Measurements from ENCODE around the gene WDR1.
A peak's percentile ranks its signal among the peaks of the same experiment; 100 is the strongest.

WDR1 gene

DNA sequence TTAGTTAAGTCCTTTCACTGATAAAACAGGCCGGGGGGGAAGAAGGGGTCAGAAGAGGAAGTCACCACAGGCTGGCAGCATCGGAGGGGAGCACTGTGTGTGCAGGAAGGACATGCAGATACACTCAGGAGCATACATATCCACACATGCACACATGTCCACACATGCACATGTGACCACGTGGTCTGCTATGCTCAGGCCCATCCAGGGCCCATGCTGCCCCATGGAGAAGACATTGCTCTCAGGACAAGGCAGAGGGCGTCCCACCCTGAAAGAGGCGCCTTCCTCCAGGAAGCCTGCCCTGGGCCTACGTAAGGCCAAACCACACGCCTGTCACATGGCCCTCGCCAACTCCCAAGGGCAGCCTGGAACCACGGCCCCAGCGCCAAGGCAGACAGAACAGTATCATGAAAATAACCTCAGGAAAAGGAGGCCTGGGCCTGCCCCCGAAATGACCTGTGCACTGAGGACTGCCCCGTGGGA lies 15.8 kb downstream of the WDR1 start:
- H3K4me1 ChIP-seq (ENCODE audit: control insufficient read depth in 5 of 5, insufficient read depth in 5 of 5, low read length in 5 of 5), result peaks cover 3 to 66% (median 46%) of the 10 kb centered on the region in 5 donors
- H3K9ac ChIP-seq (ENCODE audit: low read length in 5 of 5), result no peak overlapping the region
- H3K27ac ChIP-seq (ENCODE audit: low read depth, low read length), result peak overlapping the region; percentile 30

DNA sequence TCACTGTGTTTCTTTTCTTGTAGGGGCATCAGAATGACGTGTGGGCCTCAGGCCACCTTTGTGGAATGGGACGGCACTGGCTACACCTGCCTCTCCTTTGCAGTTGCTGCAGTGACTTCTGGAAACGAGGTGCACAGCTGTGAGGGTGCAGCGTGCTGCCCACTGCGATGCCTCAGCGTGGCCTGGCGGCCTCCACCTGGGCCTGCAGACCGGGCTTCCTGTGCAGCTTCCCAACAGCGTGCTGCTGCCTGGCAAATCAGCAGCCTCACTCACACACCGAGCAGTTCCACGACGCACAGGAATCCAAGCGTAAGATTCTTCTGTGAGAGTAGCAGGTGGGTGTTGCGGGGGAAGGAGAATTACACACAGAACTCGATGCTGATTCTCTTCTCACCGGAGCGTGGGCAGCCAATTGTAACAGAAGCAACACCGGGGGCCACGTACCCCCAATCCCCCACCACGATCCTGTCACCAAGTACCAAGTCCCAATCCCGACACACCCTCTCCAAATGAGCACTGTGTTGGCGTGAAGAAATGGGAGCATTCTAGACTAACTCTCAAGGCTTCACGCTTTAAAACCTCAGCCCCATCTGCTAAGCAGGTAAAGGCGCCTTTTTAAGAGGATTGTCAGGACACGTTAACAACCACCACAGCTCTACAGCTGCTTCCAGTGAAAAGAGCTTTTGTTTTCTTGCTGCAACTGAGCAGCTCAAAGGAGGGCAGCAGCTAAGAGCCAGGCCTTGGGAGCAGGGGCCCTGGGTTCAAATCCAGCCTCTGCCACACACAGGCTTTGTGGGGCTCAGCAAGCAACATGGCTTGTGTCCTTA lies 16.9 kb downstream of the WDR1 start:
- Histone ChIP-seq H3K4me1 (ENCODE audit: control insufficient read depth in 5 of 5, insufficient read depth in 5 of 5, low read length in 5 of 5) (peaks cover 2 to 67% (median 48%) of the 10 kb centered on the region in 5 donors), H3K9ac (ENCODE audit: low read length in 5 of 5) (no peak overlapping the region), H3K27ac (ENCODE audit: low read depth, low read length) (no peak overlapping the region), H3K9me3 (ENCODE audit: control insufficient read depth in 5 of 5, low read length in 5 of 5) (no peaks in the 10 kb centered on the region), H3K4me3 (ENCODE audit: low read depth in 1 of 5, low read length in 5 of 5) (no peak overlapping the region), H3K27me3 (ENCODE audit: control insufficient read depth in 5 of 5, insufficient read depth in 4 of 5, low read length in 5 of 5) (no peaks in the 10 kb centered on the region), H3K36me3 (ENCODE audit: control insufficient read depth in 5 of 5, insufficient read depth in 5 of 5, low read length in 5 of 5) (peaks cover 0 to 87% (median 71%) of the 10 kb centered on the region in 5 donors)

More for the DNA sequence above, 15.8 kb downstream of the WDR1 start:
- H3K36me3 ChIP-seq (ENCODE audit: control insufficient read depth in 5 of 5, insufficient read depth in 5 of 5, low read length in 5 of 5), result peaks cover 0 to 79% (median 62%) of the 10 kb centered on the region in 5 donors
- H3K27me3 ChIP-seq (ENCODE audit: control insufficient read depth in 5 of 5, insufficient read depth in 4 of 5, low read length in 5 of 5), result no peaks in the 10 kb centered on the region
- no peaks in the 10 kb centered on the region for H3K9me3 ChIP-seq (ENCODE audit: control insufficient read depth in 5 of 5, low read length in 5 of 5)
- no peak overlapping the region for H3K4me3 ChIP-seq (ENCODE audit: low read depth in 1 of 5, low read length in 5 of 5)

DNA sequence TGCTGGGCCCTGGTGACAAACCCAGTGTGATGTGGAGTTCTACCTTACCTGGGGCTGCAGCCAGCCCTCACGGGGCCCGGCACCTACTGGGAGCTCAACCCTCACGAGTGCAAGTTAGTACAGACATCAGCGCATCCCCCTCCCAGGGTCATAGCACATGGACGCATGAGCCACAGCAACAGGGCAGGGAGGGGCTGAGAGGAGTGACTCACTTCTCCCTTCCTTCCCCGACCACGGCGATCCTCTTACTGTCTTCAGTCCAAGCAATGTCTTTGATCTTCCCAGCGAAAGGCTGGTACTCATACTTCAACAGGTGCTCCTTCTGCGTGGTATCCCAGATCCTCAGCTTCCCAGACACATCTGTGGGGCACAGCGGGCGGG lies 17.8 kb downstream of the WDR1 start:
- Histone ChIP-seq H3K9ac (ENCODE audit: low read length in 5 of 5) (no peak overlapping the region), H3K4me1 (ENCODE audit: control insufficient read depth in 5 of 5, insufficient read depth in 5 of 5, low read length in 5 of 5) (peaks cover 2 to 67% (median 52%) of the 10 kb centered on the region in 5 donors), H3K36me3 (ENCODE audit: control insufficient read depth in 5 of 5, insufficient read depth in 5 of 5, low read length in 5 of 5) (peaks cover 0 to 92% (median 81%) of the 10 kb centered on the region in 5 donors), H3K27me3 (ENCODE audit: control insufficient read depth in 5 of 5, insufficient read depth in 4 of 5, low read length in 5 of 5) (no peaks in the 10 kb centered on the region), H3K27ac (ENCODE audit: low read depth, low read length) (no peak overlapping the region), H3K4me3 (ENCODE audit: low read depth in 1 of 5, low read length in 5 of 5) (no peak overlapping the region), H3K9me3 (ENCODE audit: control insufficient read depth in 5 of 5, low read length in 5 of 5) (no peaks in the 10 kb centered on the region)

DNA sequence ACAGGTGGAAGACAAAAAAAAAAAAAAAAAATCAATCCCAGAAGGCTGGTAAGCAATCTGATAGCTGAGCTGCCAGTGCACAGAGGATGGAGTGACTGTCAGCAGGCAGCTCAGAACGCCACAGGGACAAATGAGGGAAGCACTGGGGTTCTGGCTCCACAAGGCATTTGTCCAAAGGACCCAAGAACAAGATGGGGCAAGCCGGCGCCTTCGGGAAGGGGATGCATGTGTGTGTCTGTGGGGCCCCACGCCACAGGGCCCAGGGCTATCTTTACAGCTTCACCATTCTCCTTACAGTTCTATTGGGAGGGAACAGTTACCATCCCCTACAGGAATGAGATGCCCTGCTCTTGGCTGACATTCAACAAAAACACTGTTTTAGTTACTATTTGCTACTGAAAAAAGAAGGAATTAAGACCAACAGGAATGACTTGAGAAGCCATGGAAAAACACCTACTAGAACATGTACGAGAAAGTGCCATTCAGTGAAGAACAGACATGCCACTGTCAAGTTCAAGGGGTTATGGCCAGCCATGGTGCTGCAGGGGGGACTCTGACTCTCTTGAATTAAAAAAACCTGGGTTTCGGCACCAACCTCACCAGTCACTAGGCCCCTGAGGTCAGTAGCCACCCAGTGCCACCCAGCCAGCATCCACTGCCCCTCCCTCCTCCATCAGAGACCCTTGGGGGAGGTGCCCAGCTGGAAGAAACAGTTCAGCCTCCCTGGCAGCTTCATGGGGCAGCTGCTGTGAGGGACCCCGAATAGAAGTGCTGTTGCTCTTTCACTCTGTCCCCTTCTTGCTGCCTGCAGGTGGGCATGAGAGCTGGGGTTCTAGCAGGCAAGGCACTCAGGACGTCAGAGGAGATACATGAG lies 18.5 kb downstream of the WDR1 start:
- Histone ChIP-seq H3K27me3 (ENCODE audit: control insufficient read depth in 5 of 5, insufficient read depth in 4 of 5, low read length in 5 of 5) (no peaks in the 10 kb centered on the region), H3K36me3 (ENCODE audit: control insufficient read depth in 5 of 5, insufficient read depth in 5 of 5, low read length in 5 of 5) (peaks cover 0 to 96% (median 87%) of the 10 kb centered on the region in 5 donors), H3K27ac (ENCODE audit: low read depth, low read length) (no peak overlapping the region), H3K4me3 (ENCODE audit: low read depth in 1 of 5, low read length in 5 of 5) (no peak overlapping the region), H3K9ac (ENCODE audit: low read length in 5 of 5) (no peak overlapping the region), H3K4me1 (ENCODE audit: control insufficient read depth in 5 of 5, insufficient read depth in 5 of 5, low read length in 5 of 5) (peaks cover 2 to 73% (median 58%) of the 10 kb centered on the region in 5 donors), H3K9me3 (ENCODE audit: control insufficient read depth in 5 of 5, low read length in 5 of 5) (no peaks in the 10 kb centered on the region)

DNA sequence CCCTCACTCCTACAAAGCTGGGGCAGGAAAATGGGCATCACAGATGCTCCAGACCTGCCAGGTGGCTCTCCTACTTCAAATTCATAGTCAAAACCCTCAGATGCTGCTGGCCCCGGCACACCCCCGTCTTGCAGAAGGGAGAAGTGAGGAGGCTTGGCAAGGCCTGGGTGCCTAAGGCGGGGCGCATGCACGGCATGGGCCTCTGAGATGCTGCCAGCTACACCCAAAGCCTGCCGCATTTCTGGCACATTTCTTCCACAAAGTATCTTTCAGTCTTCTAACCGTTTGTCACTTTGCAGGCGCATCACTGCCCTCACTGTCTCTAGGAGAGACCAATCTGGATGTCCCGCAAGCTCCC lies 19.6 kb downstream of the WDR1 start:
- Histone ChIP-seq H3K36me3 (ENCODE audit: control insufficient read depth in 5 of 5, insufficient read depth in 5 of 5, low read length in 5 of 5) (peaks cover 0 to 94% (median 82%) of the 10 kb centered on the region in 5 donors), H3K9me3 (ENCODE audit: control insufficient read depth in 5 of 5, low read length in 5 of 5) (no peaks in the 10 kb centered on the region), H3K27me3 (ENCODE audit: control insufficient read depth in 5 of 5, insufficient read depth in 4 of 5, low read length in 5 of 5) (no peaks in the 10 kb centered on the region), H3K4me3 (ENCODE audit: low read depth in 1 of 5, low read length in 5 of 5) (no peak overlapping the region), H3K9ac (ENCODE audit: low read length in 5 of 5) (no peak overlapping the region), H3K27ac (ENCODE audit: low read depth, low read length) (peak overlapping the region; percentile 74), H3K4me1 (ENCODE audit: control insufficient read depth in 5 of 5, insufficient read depth in 5 of 5, low read length in 5 of 5) (peaks cover 6 to 80% (median 63%) of the 10 kb centered on the region in 5 donors)

DNA sequence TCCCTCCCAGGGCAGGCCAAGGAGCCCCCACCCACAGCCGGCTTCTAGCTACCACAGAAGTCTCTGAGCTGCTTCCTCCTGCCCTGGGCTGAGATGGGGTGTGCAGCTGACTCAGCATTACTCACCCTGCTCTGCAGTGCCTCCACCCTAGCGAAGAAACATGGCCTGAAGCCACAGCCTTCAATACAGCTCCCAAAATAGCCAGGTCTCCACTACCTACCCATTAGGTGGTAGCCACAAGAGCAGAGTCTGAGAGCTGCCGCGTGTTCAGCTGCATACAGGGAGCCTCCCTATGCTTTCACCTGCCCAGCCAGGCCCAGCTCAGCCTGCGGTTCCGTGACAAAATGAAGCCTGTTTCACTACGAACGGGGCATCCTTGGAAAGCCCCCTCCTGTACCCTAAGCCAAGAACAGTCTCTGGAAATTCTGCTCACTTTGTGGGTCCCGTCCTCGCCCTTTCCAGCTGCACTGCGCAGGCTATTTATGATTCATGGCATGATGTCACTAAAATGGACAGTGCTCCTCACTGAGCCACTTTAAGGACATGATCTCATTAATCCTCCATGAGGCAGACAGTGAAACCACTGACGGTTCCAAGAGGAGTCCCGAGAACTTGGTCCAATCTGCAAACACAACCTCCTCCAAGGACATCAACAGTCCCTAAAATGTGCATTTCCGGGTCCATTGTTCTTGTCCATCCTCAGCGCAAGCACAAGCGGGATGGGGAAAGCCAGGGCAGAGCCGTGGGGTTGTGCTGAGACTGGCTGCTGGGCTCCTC lies 20.2 kb downstream of the WDR1 start:
- H3K9me3 ChIP-seq (ENCODE audit: control insufficient read depth in 5 of 5, low read length in 5 of 5), result no peaks in the 10 kb centered on the region
- peak overlapping the region; percentile 74 for H3K27ac ChIP-seq (ENCODE audit: low read depth, low read length)
- peaks cover 0 to 96% (median 83%) of the 10 kb centered on the region in 5 donors for H3K36me3 ChIP-seq (ENCODE audit: control insufficient read depth in 5 of 5, insufficient read depth in 5 of 5, low read length in 5 of 5)
- H3K4me3 ChIP-seq (ENCODE audit: low read depth in 1 of 5, low read length in 5 of 5), result peak overlapping the region in 1 of 5 donors; percentile 33
- H3K27me3 ChIP-seq (ENCODE audit: control insufficient read depth in 5 of 5, insufficient read depth in 4 of 5, low read length in 5 of 5), result no peaks in the 10 kb centered on the region
- H3K9ac ChIP-seq (ENCODE audit: low read length in 5 of 5), result peak overlapping the region in 2 of 5 donors; percentile 10 to 27
- peaks cover 6 to 78% (median 57%) of the 10 kb centered on the region in 5 donors for H3K4me1 ChIP-seq (ENCODE audit: control insufficient read depth in 5 of 5, insufficient read depth in 5 of 5, low read length in 5 of 5)

DNA sequence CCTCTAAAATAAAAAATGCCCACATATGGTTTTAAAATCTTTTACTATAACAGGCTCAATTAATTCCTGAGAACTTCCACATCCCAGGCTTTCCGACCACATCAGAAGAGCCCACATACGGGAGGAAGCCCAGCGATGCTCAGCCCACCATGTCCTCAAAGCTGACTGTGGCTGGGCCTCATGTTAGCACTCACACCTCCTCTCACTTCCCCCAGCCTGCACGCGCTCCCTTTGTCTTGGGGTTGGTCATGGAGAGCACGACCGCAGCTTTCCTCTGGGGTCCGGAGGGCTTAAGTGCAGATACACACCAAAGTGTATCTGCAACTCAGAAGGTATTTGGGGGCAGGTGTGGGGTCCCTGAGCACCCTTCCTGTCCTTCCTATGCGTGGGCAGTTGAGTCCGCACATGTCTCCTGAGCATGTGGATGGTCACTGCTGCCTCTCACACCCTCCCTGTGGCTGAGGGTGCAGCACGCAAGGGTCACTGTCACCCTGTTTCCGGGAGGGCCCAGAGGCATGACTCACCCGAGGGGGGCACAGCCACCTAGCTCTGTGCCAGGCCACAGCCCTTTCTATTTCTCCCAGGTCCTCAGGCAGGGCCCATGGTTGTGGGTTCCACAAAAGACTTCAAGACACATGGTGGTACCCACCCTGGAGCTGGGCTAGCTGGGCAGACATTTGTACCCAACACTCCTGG lies 21.2 kb downstream of the WDR1 start:
- H3K4me1 ChIP-seq (ENCODE audit: control insufficient read depth in 5 of 5, insufficient read depth in 5 of 5, low read length in 5 of 5), result peaks cover 6 to 68% (median 48%) of the 10 kb centered on the region in 5 donors
- H3K36me3 ChIP-seq (ENCODE audit: control insufficient read depth in 5 of 5, insufficient read depth in 5 of 5, low read length in 5 of 5), result peaks cover 0 to 97% (median 91%) of the 10 kb centered on the region in 5 donors
- H3K4me3 ChIP-seq (ENCODE audit: low read depth in 1 of 5, low read length in 5 of 5), result no peak overlapping the region
- no peaks in the 10 kb centered on the region for H3K27me3 ChIP-seq (ENCODE audit: control insufficient read depth in 5 of 5, insufficient read depth in 4 of 5, low read length in 5 of 5)
- H3K9me3 ChIP-seq (ENCODE audit: control insufficient read depth in 5 of 5, low read length in 5 of 5), result no peaks in the 10 kb centered on the region
- peak overlapping the region; percentile 74 for H3K27ac ChIP-seq (ENCODE audit: low read depth, low read length)
- H3K9ac ChIP-seq (ENCODE audit: low read length in 5 of 5), result peak overlapping the region in 1 of 5 donors; percentile 10

DNA sequence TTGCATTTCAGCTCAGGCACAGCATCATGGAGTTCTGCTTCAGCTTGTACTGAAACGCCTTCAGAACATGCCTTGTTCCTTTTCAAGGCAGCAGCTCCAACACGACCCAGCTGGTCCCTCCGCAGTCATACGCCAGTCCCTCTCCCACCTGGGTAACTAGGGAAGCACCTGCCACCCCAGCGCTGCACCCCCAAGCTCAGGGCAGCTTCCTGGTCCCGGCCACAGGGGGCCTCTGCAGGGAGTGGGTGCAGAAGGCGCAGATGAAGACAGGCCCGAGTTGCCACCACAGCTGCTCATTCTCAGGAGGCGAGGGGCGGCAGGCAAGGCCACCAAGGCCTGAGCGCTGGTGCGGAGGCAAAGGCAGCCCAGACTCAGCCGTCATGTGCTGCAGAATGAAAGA lies 21.8 kb downstream of the WDR1 start:
- no peaks in the 10 kb centered on the region for H3K27me3 ChIP-seq (ENCODE audit: control insufficient read depth in 5 of 5, insufficient read depth in 4 of 5, low read length in 5 of 5)
- no peak overlapping the region for H3K4me3 ChIP-seq (ENCODE audit: low read depth in 1 of 5, low read length in 5 of 5)
- H3K27ac ChIP-seq (ENCODE audit: low read depth, low read length), result no peak overlapping the region
- H3K9me3 ChIP-seq (ENCODE audit: control insufficient read depth in 5 of 5, low read length in 5 of 5), result no peaks in the 10 kb centered on the region
- peaks cover 6 to 66% (median 48%) of the 10 kb centered on the region in 5 donors for H3K4me1 ChIP-seq (ENCODE audit: control insufficient read depth in 5 of 5, insufficient read depth in 5 of 5, low read length in 5 of 5)
- peaks cover 0 to 97% (median 90%) of the 10 kb centered on the region in 5 donors for H3K36me3 ChIP-seq (ENCODE audit: control insufficient read depth in 5 of 5, insufficient read depth in 5 of 5, low read length in 5 of 5)
- H3K9ac ChIP-seq (ENCODE audit: low read length in 5 of 5), result no peak overlapping the region

Data from subcutaneous abdominal adipose tissue (tissue), 5 donors.